Fibroblast of pulmonary artery (primary cell): Measurements from ENCODE around the gene PCNX1.

Experiments used
- DNase-seq: peaks from one replicate; pipeline ENCODE4 v3.0.0-alpha.2; 2010; ENCODE audit warnings: low read depth
- H3K4me3 ChIP-seq: replicated peaks from 2 replicates; pipeline ENCODE4 v1.5.1; 2011; ENCODE audit warnings: low read depth, mild to moderate bottlenecking, control low read depth, low read length, moderate library complexity
- CTCF ChIP-seq: IDR thresholded peaks from 2 replicates; pipeline ENCODE4 v1.5.1; 2011; ENCODE audit warnings: mild to moderate bottlenecking, control low read depth, low read length, inconsistent platforms; ENCODE audit errors: missing control alignments

The PCNX1 gene

GRCh38 chr14:71135911-71136310, 228.7 kb downstream of the PCNX1 start:
- DNase-seq = no peak
- H3K4me3 ChIP-seq = no peak overlapping the region
- TF ChIP-seq CTCF = no peak

GRCh38 chr14:71136386-71137060, 229.3 kb downstream of the PCNX1 start:
- H3K4me3 ChIP-seq = no peak overlapping the region
- TF ChIP-seq CTCF = no peak
- no peak for DNase-seq

GRCh38 chr14:71137536-71138447, 230.5 kb downstream of the PCNX1 start:
- TF ChIP-seq CTCF = no peak
- H3K4me3 ChIP-seq = no peak overlapping the region
- DNase-seq = no peak

- peak; percentile 93 for TF ChIP-seq CTCF
- no peak overlapping the region for H3K4me3 ChIP-seq
- DNase-seq = peak; percentile 73
Observed at GRCh38 chr14:71138448-71139293, 231.4 kb downstream of the PCNX1 start.

- DNase-seq = no peak
Observed at GRCh38 chr14:71139294-71139946, 232.2 kb downstream of the PCNX1 start.

More at GRCh38 chr14:71139294-71139946, 232.2 kb downstream of the PCNX1 start:
- H3K4me3 ChIP-seq = no peak overlapping the region
- TF ChIP-seq CTCF = no peak
